RPMI8226 (cell line): ENCODE measurements around the gene IGHMBP2.

Source experiments
- DNase-seq: peaks from one replicate; pipeline ENCODE4 v3.0.0-alpha.2; 2015

The IGHMBP2 gene

DNA sequence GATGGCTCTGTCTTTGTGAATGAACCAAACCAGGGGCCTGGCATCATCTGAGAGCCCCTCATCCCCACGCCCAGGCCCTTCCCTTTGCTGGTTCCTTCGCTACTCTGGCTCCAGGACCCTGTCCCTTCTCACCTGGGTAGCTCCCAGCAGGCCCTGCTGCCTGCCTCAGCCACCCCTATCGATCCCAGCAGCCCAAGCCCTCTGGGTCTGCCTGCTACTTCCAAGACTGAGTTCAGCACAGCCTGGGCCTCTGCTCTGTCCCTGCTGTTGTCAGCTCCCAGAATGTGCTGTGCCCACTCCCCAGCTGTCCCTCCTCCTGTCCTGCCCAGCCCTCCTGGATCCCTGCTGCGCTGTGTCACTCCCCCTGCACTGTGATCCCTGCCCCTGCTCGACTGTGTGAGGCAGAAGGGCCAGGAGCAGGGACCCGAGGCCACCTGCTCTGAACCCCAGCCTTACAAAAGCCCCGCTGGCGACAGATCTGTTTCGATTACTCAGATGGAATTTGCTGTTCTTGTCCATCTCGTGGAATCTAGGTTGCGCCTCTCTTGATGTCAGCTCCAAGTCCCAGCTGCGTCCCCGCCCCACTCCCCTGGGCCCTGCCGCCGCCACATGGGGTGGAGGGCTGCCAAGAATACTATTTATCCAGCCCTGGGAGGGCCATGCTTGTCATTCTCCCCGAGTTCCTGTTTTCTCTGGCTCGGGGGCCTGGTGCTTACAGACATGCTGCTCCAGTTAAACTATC lies 13.0 kb upstream of the IGHMBP2 start:
- DNase-seq: no peak

DNA sequence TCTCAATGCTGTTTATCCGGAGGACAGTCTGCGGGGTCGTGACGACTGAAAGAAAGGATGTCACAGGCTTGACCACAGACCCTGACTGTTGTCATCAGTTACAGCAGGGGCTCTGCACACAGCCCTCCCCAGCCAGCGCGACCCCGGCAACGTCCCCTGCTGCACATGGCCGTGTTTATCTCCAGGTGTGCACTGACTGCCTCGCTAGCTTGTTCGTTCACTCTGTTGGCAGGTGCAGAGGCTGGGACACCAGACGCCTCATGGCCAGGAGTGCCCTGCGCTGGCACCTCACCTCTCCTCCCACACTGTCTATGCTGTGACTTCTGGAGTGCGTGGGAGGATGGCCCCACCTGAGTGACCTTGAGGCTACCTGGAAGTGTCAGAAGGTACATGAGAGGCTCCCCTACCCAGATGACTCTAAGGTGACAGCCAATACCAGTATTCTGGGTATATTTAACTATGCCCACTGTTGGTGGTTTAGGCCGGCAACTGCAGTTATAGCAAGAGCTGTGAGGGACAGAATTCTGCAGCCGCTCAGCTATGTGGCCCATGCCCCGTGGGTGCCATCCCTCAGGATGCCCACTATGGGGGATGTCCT lies 12.2 kb upstream of the IGHMBP2 start:
- no peak for DNase-seq

DNA sequence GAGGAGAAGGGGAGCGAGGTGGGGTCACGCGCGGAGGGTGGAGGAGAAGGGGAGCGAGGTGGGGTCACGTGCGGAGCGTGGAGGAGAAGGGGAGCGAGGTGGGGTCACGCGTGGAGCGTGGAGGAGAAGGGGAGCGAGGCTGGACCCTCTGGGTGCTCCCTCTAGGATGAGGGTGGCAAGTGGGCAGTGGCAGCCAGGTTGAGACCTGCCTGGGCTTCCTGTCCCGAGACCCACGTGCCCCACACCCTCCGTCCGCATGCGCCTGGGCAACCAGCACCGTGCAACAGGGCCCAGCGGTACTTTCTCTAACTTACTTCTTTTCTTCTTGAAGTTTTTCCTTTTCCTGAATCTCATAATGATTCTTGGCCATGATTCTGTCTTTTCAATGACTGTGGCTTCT lies 11.1 kb upstream of the IGHMBP2 start:
- DNase-seq: no peak

DNA sequence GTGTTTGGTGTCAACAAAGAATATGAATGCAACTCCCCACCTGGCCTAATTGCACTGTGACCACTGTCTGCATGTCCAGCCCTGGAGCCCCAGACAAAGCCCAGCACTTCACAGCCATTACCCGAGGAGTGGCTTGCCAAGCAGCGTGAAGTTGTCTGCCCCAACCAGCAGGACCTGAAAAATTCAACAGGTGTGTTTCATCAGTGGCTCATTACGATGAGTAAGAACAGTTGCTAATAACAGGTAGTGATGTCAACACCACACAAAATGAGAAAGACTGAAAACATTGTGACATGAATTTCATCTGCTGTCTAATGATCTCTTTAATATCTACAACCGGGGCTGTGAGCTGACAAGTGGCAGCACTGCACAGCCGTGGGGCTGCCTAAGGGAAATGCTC lies 10.4 kb upstream of the IGHMBP2 start:
- DNase-seq: no peak

DNA sequence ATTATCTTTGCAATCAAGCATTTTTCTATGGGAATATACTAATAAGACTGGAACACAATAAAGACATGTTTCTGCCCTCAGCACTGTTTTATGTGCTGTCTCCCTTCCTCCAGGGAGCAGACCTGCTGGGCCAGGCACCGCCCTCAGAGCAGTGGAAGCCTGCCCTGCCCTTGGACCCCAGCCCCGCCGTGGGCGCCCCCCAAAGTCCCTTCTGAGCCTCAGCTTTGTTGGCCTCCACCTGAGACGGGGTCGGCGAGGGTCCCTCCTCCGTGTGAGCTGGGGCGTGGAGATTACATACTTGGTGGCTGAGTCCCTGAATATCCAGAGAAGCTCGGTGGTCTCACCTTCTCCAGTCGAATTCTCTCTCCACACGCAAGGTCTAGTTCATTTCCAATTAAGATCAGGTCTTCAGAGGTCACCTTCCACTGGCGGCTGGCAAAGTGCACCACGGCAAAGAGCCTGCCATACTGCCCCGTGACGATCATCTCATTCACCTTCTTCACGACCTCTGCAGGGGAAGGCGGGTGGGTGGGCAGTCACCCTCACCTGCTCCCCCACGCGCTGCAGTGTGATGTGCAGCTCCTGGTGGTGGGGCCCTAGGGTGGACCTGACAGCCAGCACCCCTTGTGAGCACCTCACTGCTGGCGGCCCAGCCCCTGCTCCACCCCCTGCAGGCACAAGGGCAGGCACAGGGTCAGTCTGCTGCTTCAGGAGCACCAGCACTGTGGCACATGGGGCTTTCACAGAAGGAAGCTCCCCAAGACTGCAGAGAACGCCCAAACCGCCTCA lies 7.3 kb upstream of the IGHMBP2 start:
- no peak for DNase-seq

DNA sequence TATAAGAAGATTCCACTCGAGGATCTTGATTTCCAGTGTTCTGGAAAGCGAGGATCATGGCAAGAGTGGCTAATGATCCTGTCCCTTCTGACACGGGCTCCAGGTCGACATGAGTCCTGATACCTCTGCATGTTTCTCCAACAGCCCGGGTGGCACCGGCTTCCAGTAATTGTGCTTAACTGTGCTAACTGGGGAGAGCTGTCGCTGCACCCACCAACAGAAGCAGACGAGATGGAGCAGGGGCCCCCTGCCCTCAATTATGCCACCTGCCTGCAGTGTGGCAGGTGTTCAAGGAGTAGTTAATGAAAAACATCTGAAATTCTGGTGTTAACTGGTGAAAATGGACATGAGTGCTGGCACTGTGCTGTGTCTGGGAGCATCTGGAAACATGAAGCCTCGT lies 6.2 kb upstream of the IGHMBP2 start:
- no peak for DNase-seq

DNA sequence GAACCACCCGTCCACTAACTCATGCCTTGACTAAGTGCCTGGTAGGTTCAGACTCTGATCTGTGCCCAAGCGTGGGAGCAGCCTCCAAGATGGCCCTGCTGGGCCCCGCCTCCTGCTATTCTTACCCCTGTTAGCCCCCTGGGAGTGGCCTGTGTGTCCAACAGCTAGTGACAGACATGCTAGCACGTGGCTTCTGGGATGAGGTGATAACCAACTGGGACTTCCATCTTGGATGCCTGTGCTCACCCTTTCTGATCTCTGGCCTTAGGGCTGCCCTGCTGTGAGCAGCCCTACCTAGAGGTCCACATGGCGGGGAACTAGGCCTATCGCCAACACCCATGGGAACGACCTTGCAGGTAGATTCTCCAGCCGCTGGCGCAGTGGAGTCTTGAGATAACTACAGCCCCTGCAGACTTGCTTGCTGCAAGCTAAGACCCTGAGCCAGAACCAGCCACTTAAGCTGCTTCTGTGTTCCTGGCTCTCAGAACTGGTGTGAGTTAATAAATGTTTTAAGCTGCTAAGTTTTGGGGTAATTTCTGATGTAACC lies 2.8 kb upstream of the IGHMBP2 start:
- no peak for DNase-seq

DNA sequence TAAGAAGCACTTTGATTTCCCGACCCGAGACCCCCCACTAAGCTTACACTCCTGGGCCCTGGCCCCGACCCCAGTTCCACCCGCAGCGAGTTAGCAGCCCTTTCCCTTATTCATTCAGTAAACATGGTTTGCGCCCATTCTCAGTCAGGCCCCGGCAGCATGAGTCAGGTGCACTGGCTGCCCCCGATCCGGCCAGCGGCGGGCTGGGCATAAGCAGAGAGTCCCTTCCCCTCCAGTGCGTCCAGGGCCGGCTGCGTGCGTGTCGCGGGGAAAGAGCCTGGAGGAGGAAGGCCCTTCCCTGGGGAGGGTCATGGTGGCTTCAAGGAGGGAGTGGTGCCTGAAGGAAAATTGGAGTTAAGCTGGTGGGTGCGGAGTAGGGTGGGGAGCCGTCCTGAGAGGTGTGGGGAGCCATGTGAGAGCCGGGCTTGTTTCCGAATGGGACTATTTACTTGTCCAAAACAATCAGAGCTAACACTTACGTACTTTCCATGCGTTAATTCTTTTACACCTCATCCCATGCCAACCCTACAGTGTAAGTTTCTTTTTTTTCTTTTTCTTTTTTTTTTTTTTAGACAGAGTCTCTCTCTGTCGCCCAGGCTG lies 657 bp downstream of the IGHMBP2 start:
- DNase-seq: peak; percentile 46

DNA sequence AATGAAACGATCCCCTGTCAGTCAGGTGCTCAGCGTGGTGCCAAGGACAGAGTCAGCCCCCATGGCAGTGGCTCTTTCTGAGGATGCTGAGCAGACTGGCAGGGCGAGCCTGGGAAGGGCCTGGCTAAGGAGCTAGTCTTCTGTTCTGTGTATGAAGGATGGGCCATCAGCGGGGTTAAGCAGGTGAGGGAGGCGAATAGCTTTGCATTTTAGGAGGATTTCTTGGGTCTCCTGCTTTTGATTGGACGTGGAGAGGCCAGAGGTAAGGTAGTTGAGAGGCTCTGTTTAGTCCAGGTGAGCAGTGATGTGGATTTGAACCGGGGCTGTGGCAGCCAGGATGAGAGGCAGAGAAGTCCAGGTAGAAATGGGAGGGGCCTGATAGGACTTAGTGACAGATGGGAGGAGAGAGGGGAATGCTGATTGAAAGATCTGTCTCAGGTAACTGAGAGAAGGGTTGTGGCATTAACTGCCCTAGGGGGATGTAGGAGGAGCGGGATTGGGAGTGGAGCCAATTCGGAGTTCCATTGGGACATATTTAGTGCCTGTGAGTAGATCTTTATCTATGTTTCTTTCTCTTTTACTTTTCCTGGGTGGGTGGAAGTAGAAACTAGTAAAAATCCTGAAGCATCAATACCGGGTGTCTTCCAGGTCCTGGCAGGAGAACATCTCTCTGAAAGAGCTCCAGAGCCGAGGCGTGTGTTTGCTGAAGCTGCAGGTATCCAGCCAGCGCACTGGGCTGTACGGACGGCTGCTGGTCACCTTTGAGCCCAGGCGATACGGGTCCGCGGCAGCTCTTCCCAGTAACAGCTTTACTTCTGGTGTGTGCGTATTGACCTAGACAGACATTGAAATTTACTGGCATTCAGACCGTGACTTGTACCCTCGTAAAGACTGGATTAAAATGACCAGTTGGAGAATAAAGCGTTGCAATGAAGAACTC lies 2.0 kb downstream of the IGHMBP2 start:
- no peak for DNase-seq

DNA sequence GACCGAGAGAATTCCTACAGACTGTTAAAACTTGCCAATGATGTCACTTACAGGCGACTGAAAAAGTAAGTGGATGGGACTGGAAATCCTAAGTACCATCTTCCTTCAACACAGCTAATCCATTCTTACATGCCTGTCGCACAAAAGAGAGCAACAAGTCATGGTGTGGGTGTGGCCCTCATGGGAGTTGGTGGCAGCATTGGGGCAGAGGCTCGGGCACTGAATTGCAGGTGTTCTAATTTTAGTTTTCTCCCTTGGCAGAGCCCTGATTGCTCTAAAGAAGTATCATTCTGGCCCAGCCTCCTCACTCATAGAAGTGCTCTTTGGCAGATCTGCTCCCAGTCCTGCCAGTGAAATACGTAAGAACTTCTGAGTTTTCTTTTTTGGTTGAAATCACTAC lies 4.6 kb downstream of the IGHMBP2 start:
- no peak for DNase-seq

DNA sequence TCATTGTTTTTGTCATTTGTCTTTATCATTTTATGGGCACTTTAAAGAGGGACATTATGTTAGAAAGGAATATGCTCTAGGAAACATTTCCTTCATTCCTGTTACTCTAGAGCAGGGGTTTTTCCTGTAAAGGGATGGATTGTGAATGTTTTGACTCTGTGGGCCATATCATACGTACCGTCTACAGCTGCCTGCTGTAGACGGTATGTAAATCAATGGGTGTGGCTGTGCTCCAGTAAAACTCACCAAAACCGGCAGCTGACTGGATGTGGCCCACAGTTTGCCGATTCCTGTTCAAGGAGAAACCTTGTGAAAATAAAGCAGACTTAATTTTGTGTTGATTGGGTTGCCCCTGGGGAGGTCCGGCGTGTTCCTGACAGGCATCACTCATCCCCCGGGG lies 7.3 kb downstream of the IGHMBP2 start:
- DNase-seq: no peak

DNA sequence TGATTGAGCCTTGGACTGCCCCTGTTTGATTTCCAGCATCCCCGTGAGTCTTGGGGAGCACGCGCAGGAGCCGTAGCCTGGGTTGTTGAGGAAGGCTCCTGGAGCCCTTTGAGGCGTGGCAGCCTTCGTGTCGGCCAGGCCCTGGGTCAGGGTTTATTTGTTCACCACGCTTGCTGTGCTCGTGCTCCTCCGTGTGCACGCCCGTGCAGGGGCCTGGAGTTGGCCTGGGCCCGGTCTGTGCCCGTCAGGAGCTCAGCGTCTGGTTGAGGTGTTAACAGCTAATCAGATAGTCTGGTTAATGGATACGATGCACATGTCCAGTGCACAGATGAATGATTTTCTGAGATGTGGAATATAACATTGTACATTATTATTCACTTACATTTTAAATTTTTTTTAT lies 8.0 kb downstream of the IGHMBP2 start:
- no peak for DNase-seq

DNA sequence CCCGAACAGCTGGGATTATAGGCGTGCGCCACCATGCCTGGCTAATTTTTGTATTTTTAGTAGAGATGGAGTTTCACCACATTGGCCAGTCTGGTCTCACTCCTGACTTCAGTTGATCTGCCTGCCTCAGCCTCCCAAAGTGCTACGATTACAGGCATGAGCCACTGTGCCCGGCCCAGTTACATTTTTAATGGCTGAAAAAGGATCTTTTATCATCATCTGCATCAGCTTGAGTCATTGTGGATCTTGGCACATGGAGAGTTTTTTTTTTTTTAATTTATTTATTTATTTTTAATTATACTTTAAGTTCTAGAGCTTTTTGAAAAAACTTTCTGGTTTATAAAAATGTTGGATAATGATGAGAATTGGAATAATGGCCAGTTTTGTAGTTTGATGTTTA lies 8.6 kb downstream of the IGHMBP2 start:
- no peak for DNase-seq

DNA sequence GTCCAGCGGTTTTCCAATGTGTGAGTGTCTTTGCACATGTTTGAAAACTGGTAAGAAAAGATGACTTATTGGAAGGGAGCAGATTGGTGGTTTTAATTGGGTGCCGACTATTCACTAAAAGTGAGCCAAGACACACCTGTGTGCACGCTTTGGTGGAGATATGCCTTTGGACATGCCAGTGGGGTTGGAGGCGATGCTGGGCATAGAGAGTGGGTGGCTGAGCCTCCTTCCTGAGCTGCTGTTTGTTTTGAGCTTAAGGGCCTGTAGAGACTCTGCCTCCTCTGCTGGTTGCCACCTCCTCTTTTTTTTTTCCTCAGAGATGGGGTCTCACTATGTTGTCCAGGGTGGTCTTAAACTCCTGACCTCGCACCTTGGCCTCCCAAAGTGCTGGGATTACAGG lies 9.5 kb downstream of the IGHMBP2 start:
- no peak for DNase-seq

DNA sequence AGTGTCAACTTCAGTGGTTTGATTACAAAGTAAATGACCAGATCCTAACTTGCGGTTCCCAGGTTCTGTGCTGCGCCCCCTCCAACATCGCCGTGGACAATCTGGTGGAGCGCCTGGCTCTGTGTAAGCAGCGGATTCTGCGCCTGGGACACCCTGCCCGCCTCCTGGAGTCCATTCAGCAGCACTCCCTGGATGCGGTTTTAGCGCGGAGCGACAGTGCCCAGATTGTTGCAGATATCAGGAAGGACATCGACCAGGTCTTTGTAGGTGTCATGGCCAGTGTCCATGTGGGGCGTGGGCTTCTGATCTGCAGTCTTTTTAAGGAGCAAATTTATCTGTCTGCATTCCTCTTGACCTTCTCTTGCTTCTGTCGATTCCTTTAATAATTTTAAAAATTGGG lies 11.1 kb downstream of the IGHMBP2 start:
- no peak for DNase-seq

DNA sequence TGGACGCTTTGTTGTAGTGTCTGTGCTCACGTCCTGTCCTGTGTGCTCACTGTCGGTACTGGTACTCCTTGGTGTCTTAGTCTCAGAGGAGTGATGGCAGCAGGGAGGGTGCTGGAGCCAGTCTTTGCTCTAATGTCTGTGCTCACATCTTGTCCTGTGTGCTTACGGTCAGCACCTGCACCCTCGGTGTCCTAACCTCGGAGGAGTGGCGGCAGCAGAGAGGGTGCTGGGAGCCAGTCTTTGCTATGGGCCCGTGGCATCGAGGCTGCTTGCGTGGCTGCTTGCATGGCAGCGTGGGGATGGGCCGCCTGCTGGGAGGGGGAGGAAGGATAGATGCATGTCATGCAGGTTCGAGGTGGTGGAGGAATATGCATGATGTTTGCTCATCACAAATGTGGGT lies 12.7 kb downstream of the IGHMBP2 start:
- no peak for DNase-seq

DNA sequence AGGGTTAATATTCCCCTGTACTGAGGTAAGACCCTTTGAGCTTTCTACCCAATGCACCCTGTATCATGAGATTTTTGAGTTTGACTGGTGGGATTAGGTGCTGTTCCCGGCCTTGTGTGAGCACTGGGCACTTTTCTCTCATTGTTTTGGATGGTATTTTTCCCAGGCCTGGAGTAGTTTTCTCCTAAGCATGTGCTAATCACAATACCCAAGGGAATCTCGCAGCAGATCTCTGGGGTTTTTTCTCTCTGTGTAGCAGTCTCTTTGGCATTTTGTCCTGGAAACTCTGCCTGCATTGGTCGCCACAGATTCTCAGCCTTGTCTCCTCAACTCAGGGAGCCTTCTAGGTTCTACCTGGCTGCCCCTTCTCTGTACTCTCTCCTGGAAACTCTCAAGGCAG lies 19.9 kb downstream of the IGHMBP2 start:
- no peak for DNase-seq

DNA sequence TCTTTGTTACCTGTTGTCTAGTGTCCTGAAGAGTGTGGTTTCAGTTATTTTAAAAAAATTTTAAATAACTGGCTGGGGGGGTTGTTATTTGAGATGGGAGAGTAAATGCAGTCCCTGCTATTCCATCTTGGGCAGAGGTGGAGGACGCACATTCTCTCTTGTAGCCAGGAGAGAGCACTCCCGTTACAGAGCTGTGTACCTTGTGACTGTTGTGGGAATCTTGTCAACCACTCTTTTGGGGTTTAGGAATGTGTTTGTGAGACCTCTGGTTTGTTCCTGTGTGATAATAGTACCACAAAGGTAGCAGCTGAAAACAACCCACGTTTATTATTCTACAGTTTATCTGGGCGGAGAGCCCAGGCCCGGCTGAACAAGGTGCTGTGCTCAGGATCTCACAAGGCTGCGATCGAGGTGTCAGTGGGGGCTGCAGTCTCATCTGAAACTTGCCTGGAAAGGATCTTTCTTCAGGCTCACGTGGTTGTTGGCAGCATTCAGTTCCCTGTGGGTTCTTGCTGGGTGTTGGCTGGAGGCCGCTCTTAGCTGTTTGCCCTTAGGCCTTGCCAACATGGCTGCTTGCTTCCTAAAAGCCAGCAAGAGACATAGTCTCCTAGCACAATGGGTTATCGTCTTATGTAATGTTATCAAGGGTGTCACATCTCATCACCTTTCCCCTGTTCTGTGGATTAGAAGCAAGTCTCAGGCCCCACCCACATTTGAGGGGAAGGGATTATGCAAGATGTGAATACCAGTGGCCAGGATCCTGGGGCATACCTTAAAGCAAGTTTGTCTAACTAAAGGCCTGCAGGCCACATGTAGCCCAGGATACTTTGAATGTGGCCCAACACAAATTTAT lies 20.6 kb downstream of the IGHMBP2 start:
- no peak for DNase-seq

DNA sequence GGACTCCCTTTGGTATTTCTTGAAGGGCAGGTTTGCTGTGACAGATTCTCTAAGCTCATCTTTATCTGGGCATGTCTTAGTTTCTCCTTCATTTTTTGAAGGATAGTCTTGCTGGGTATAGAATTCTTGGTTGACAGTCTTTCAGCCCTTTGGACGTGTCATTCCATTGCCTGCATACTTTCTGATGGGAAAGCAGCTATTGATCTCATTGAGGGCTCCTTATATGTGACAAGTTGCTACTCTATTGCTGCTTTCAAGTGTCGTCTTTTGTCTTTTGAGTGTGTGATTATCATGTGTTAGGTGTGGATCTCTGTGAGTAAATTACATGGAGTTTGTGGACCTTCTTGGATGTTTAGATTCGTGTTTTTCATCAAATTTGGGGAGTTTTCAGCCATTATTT lies 21.9 kb downstream of the IGHMBP2 start:
- no peak for DNase-seq

DNA sequence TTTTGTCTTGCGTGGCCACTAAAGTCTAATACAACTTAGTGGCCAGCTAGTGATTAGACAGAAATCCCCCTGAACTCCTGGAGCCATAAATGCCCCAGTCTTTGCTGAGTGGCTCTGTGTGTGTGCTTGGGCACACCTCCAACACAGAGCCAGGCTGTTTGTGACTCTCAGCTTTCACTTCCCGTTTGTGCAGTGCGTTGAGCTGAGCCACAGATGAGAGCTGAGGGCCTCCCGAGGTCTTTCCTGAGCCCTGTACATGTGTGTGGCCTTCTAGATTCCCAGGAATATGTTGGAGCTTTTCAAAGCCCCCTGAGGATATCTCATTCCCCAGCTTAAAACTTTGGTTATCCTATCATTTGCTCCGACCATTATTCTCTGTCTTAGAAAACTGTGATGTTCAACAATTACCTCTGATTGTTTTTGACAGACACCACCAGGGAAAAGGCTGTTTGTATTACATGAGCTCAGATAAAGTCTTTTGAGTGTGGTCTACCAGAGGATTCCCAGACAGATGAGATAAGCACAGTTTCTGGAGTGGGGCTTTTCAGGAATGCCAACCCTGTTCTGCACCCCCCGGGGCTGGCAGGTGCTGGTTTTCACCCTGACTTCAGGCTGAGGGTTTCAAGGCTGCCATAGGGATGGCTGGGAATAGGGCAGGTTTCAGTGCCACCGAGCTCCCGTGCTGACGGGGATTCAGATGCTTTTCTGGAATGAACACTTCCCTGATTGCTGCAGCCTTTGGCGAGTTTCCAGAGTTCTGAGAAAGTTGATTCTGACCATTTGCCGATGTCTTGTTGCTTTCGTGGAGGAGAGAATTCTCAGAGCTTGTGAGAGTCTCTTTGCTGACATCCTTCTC lies 23.8 kb downstream of the IGHMBP2 start:
- peak; percentile 89 for DNase-seq
